Measurements from ENCODE around the gene DCAF4L1. TPM values are rescaled to one million over a fixed set of nuclear protein-coding genes. Genes with fewer than 3 reads are reported as not detected.

The DCAF4L1 gene
- total and polyA plus RNA-seq, 3 donors from 2014 or later = 33.6 to 65.3 (median 57.9) TPM

DNA sequence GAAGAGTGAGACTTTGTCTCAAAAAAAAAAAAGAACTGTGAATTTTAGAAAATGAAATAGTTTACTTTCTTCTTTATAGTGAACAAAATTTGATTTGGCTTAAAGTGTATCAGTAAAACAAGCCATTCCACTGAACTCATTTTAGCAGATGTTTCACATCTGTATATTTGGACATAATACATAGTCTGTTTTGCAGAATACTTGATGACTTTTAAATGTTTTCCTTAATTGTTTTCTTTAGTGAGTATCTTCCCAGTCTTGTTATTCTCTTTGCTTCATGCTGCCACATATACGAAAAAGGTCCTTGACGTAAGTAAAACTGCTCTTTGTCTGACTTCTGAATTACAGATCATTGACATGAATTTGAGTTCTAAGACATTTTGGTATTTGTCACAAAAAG, 38.0 kb upstream of the DCAF4L1 start:
- H3K4me1 ChIP-seq = no peaks in the 10 kb centered on the region
- no peak for DNase-seq
- no peaks in the 10 kb centered on the region for H3K36me3 ChIP-seq (ENCODE audit: low read depth, missing control alignments)
- no peaks in the 10 kb centered on the region for H3K27me3 ChIP-seq
- H3K4me3 ChIP-seq = no peak overlapping the region
- no peak overlapping the region for H3K27ac ChIP-seq
- TF ChIP-seq CTCF (IDR thresholded peaks at IDR 0.05) = no peak
- TF ChIP-seq POLR2A (IDR thresholded peaks at IDR 0.05) = no peak
- WGBS, 2 donors = 87 to 92% methylated on average over 2 of the region's 2 CpGs
- intact Hi-C loops (cut with DNase I; ENCODE audit: low total_unique reads) = no loop called here
- H3K9me3 ChIP-seq = no peaks in the 10 kb centered on the region

DNA sequence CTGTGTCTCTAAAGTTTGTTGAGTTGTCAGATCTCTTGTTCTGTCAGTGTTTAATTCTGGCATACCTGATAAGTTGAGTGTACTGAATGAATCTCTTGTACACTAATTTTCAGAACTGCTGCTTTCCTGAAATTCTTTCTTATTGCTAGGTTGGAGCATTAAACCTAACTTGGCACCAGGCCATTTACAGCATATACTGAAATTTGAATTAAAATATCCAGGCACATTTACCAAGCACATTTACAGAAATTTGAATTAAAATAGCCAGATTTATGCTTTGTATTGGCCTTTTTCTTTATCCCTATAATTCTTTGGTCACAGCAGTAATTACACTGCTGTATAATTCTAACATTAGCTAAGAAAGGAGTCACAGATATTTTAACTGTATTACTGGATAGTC, 37.5 kb upstream of the DCAF4L1 start:
- Histone ChIP-seq H3K9me3 (no peaks in the 10 kb centered on the region), H3K27me3 (no peaks in the 10 kb centered on the region), H3K27ac (no peak overlapping the region), H3K36me3 (ENCODE audit: low read depth, missing control alignments) (no peaks in the 10 kb centered on the region), H3K4me1 (no peaks in the 10 kb centered on the region), H3K4me3 (no peak overlapping the region)
- DNase-seq = no peak
- intact Hi-C loops (cut with DNase I; ENCODE audit: low total_unique reads) = no loop called here
- TF ChIP-seq CTCF (IDR thresholded peaks at IDR 0.05) = no peak
- TF ChIP-seq POLR2A (IDR thresholded peaks at IDR 0.05) = no peak

- Histone ChIP-seq H3K4me3 (no peak overlapping the region), H3K36me3 (ENCODE audit: low read depth, missing control alignments) (no peaks in the 10 kb centered on the region), H3K4me1 (no peaks in the 10 kb centered on the region), H3K27me3 (no peaks in the 10 kb centered on the region), H3K9me3 (no peaks in the 10 kb centered on the region), H3K27ac (no peak overlapping the region)
- intact Hi-C loops (cut with DNase I; ENCODE audit: low total_unique reads) = no loop called here
- no peak for DNase-seq
- 83 to 90% methylated on average over 3 of the region's 3 CpGs for WGBS, 2 donors
- TF ChIP-seq CTCF (IDR thresholded peaks at IDR 0.05) = no peak
- TF ChIP-seq POLR2A (IDR thresholded peaks at IDR 0.05) = no peak
Measured at GRCh38 chr4:41949531-41949930, 32.0 kb upstream of the DCAF4L1 start.

- 36 to 41% methylated on average over 1 of the region's 1 CpG for WGBS, 2 donors
- intact Hi-C loops (cut with DNase I; ENCODE audit: low total_unique reads) = no loop called here
- H3K27ac ChIP-seq = no peak overlapping the region
- no peaks in the 10 kb centered on the region for H3K36me3 ChIP-seq (ENCODE audit: low read depth, missing control alignments)
- no peak overlapping the region for H3K4me3 ChIP-seq
- no peak for TF ChIP-seq POLR2A (IDR thresholded peaks at IDR 0.05)
- TF ChIP-seq CTCF (IDR thresholded peaks at IDR 0.05) = no peak
- H3K4me1 ChIP-seq = no peaks in the 10 kb centered on the region
- H3K27me3 ChIP-seq = no peaks in the 10 kb centered on the region
- DNase-seq = no peak
- H3K9me3 ChIP-seq = no peaks in the 10 kb centered on the region
Measured at GRCh38 chr4:41957634-41958033, 23.9 kb upstream of the DCAF4L1 start.

DNA sequence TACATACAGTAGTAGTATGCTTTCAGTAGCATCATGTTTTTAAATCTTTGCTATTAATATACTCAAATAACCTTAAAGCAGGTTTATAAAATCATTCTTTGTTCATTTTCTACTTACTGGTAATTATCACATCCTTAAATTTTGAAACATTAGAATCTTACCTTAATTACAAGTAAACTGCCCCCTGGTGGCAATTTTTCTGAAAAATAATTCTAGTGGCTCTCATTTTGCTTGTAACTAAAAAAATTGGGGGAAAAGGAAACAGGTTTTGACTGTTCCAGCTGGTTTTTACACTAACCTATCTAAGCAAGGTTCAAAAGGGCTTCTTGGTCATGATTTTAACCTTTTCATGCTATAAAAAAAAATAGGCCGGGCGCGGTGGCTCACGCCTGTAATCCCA, 18.5 kb upstream of the DCAF4L1 start:
- intact Hi-C loops (cut with DNase I; ENCODE audit: low total_unique reads) = no loop called here
- Histone ChIP-seq H3K36me3 (ENCODE audit: low read depth, missing control alignments) (no peaks in the 10 kb centered on the region), H3K27me3 (no peaks in the 10 kb centered on the region), H3K4me3 (no peak overlapping the region), H3K4me1 (no peaks in the 10 kb centered on the region), H3K27ac (no peak overlapping the region), H3K9me3 (no peaks in the 10 kb centered on the region)
- 43 to 73% methylated on average over 4 of the region's 4 CpGs for WGBS, 2 donors
- DNase-seq = no peak
- TF ChIP-seq CTCF (IDR thresholded peaks at IDR 0.05) = peak in 1 of 3 experiments; percentile 55
- TF ChIP-seq POLR2A (IDR thresholded peaks at IDR 0.05) = no peak
